ENCODE results near the gene RANBP2.
A peak's percentile ranks its signal among the peaks of the same experiment; 100 is the strongest.
"Not testable (repeated sequence)": the region's sequence is repeated elsewhere in the genome, so short reads cannot be mapped to it uniquely, and the experiment has no call there.

The RANBP2 gene

GRCh38 chr2:108767859-108768258, 48.6 kb downstream of the RANBP2 start:
- not testable (repeated sequence) for H3K4me1 ChIP-seq (ENCODE audit: control insufficient read depth, insufficient read depth, low read length, poor library complexity, severe bottlenecking); DNase-seq; H3K27me3 ChIP-seq (replicated peaks; ENCODE audit: control insufficient read depth, insufficient read depth, low read length, poor library complexity, severe bottlenecking); H3K9me3 ChIP-seq (ENCODE audit: control insufficient read depth, low read length); H3K4me3 ChIP-seq (ENCODE audit: insufficient read depth, low read depth, low read length, poor library complexity, severe bottlenecking); H3K27ac ChIP-seq (ENCODE audit: insufficient read depth, low read length, poor library complexity, severe bottlenecking)
- peaks cover 32% of the 10 kb centered on the region for H3K36me3 ChIP-seq (ENCODE audit: control insufficient read depth, insufficient read depth, low read length)

GRCh38 chr2:108776475-108776874, 57.2 kb downstream of the RANBP2 start:
- no peaks in the 10 kb centered on the region for H3K27me3 ChIP-seq (replicated peaks; ENCODE audit: control insufficient read depth, insufficient read depth, low read length, poor library complexity, severe bottlenecking)
- no peak for DNase-seq
- H3K27ac ChIP-seq (ENCODE audit: insufficient read depth, low read length, poor library complexity, severe bottlenecking), result no peak overlapping the region
- H3K36me3 ChIP-seq (ENCODE audit: control insufficient read depth, insufficient read depth, low read length), result peaks cover 68% of the 10 kb centered on the region
- no peaks in the 10 kb centered on the region for H3K9me3 ChIP-seq (ENCODE audit: control insufficient read depth, low read length)
- H3K4me1 ChIP-seq (ENCODE audit: control insufficient read depth, insufficient read depth, low read length, poor library complexity, severe bottlenecking), result no peaks in the 10 kb centered on the region
- H3K4me3 ChIP-seq (ENCODE audit: insufficient read depth, low read depth, low read length, poor library complexity, severe bottlenecking), result no peak overlapping the region

GRCh38 chr2:108778857-108779256, 59.6 kb downstream of the RANBP2 start:
- Histone ChIP-seq H3K4me3 (ENCODE audit: insufficient read depth, low read depth, low read length, poor library complexity, severe bottlenecking) (no peak overlapping the region), H3K4me1 (ENCODE audit: control insufficient read depth, insufficient read depth, low read length, poor library complexity, severe bottlenecking) (no peaks in the 10 kb centered on the region), H3K27me3 (replicated peaks; ENCODE audit: control insufficient read depth, insufficient read depth, low read length, poor library complexity, severe bottlenecking) (no peaks in the 10 kb centered on the region), H3K27ac (ENCODE audit: insufficient read depth, low read length, poor library complexity, severe bottlenecking) (no peak overlapping the region), H3K9me3 (ENCODE audit: control insufficient read depth, low read length) (no peaks in the 10 kb centered on the region), H3K36me3 (ENCODE audit: control insufficient read depth, insufficient read depth, low read length) (peaks cover 64% of the 10 kb centered on the region)
- no peak for DNase-seq

- H3K4me3 ChIP-seq (ENCODE audit: insufficient read depth, low read depth, low read length, poor library complexity, severe bottlenecking), result peak overlapping the region; percentile 59
Measured at GRCh38 chr2:108786008-108786353, 66.7 kb downstream of the RANBP2 start.

DNA sequence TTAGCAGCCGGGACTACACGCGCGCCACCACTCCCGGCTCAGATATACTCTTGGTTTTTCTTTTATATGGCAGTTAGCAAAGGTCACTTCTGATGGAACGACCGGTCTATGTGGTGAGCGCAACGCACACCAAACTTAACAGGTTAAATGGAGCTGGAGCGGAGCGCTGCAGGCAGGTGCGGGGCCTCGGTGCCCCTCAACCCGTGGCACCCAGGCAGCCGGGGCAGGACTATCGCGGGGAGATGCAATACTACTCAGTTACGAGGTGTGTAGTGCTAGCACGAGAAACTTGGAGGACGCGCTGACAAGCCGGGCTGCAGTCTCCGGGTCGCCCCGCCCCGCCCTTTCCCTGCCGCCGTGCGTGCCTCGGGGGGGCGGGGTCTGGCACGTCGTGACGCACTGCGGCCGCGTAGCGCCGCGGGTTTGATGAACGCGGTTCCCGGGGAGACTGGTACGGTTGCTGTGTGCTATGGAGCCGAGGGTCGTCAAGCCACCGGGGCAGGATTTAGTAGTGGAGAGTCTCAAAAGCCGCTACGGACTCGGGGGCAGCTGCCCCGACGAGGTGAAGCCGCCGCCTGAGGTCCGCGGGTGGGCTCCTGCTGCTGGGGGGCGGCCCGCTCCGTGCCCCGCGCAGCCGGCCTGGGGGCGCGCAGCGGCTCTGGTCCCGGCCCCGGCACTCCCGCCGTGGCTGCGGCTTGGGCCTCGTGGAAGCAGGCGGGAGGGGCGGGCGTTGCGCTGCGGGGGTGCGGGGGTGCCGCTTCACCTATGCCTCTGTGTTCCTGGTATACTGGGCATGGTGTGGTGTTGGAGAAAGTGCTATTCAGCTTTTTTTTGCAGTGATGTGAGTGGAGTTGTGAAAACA, 67.3 kb downstream of the RANBP2 start, which contains the start of gene CCDC138:
Gene CCDC138 (plus strand): TSS at position 418 of the 862 bp plus-strand sequence. CDS start 52 bp downstream, at position 470.
- Histone ChIP-seq H3K9me3 (ENCODE audit: control insufficient read depth, low read length) (no peaks in the 10 kb centered on the region), H3K27me3 (replicated peaks; ENCODE audit: control insufficient read depth, insufficient read depth, low read length, poor library complexity, severe bottlenecking) (no peaks in the 10 kb centered on the region), H3K27ac (ENCODE audit: insufficient read depth, low read length, poor library complexity, severe bottlenecking) (peak within 1 kb of the TSS; percentile 69), H3K36me3 (ENCODE audit: control insufficient read depth, insufficient read depth, low read length) (peaks cover 17% of the 10 kb centered on the region), H3K4me1 (ENCODE audit: control insufficient read depth, insufficient read depth, low read length, poor library complexity, severe bottlenecking) (no peaks in the 10 kb centered on the region), H3K4me3 (ENCODE audit: insufficient read depth, low read depth, low read length, poor library complexity, severe bottlenecking) (peak within 1 kb of the TSS; percentile 59)
- DNase-seq, result peak; percentile 71 to 81 (median 81)

More at GRCh38 chr2:108786008-108786353, 66.7 kb downstream of the RANBP2 start:
- DNase-seq, result no peak
- Histone ChIP-seq H3K9me3 (ENCODE audit: control insufficient read depth, low read length) (no peaks in the 10 kb centered on the region), H3K4me1 (ENCODE audit: control insufficient read depth, insufficient read depth, low read length, poor library complexity, severe bottlenecking) (no peaks in the 10 kb centered on the region), H3K27me3 (replicated peaks; ENCODE audit: control insufficient read depth, insufficient read depth, low read length, poor library complexity, severe bottlenecking) (no peaks in the 10 kb centered on the region), H3K36me3 (ENCODE audit: control insufficient read depth, insufficient read depth, low read length) (peaks cover 18% of the 10 kb centered on the region), H3K27ac (ENCODE audit: insufficient read depth, low read length, poor library complexity, severe bottlenecking) (peak overlapping the region; percentile 69)

DNA sequence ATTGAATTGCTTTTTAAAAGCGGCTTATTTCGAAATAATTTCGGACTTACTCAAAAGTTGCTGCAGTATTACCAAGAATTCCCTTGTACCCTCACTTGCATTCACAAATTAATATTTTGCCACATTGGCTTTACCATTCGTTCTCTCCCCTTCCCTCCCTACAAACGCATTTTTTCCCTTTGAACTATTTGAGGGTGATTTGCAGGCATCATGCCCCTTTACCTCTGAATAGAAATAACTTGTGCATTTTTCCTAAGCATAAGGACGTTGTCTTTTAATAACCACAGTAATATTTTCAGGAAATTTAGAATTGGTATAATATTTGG, 67.9 kb downstream of the RANBP2 start:
- peak overlapping the region; percentile 59 for H3K4me3 ChIP-seq (ENCODE audit: insufficient read depth, low read depth, low read length, poor library complexity, severe bottlenecking)
- H3K9me3 ChIP-seq (ENCODE audit: control insufficient read depth, low read length), result no peaks in the 10 kb centered on the region
- no peaks in the 10 kb centered on the region for H3K27me3 ChIP-seq (replicated peaks; ENCODE audit: control insufficient read depth, insufficient read depth, low read length, poor library complexity, severe bottlenecking)
- H3K27ac ChIP-seq (ENCODE audit: insufficient read depth, low read length, poor library complexity, severe bottlenecking), result peak overlapping the region; percentile 69
- no peaks in the 10 kb centered on the region for H3K4me1 ChIP-seq (ENCODE audit: control insufficient read depth, insufficient read depth, low read length, poor library complexity, severe bottlenecking)
- no peak for DNase-seq
- H3K36me3 ChIP-seq (ENCODE audit: control insufficient read depth, insufficient read depth, low read length), result peaks cover 12% of the 10 kb centered on the region

GRCh38 chr2:108803045-108803736, 83.9 kb downstream of the RANBP2 start:
- no peak for DNase-seq
- H3K36me3 ChIP-seq (ENCODE audit: control insufficient read depth, insufficient read depth, low read length), result peaks cover 3% of the 10 kb centered on the region
- H3K4me3 ChIP-seq (ENCODE audit: insufficient read depth, low read depth, low read length, poor library complexity, severe bottlenecking), result no peak overlapping the region
- no peak overlapping the region for H3K27ac ChIP-seq (ENCODE audit: insufficient read depth, low read length, poor library complexity, severe bottlenecking)
- no peaks in the 10 kb centered on the region for H3K27me3 ChIP-seq (replicated peaks; ENCODE audit: control insufficient read depth, insufficient read depth, low read length, poor library complexity, severe bottlenecking)
- no peaks in the 10 kb centered on the region for H3K9me3 ChIP-seq (ENCODE audit: control insufficient read depth, low read length)
- H3K4me1 ChIP-seq (ENCODE audit: control insufficient read depth, insufficient read depth, low read length, poor library complexity, severe bottlenecking), result no peaks in the 10 kb centered on the region

GRCh38 chr2:108805032-108805431, 85.8 kb downstream of the RANBP2 start:
- no peak overlapping the region for H3K27ac ChIP-seq (ENCODE audit: insufficient read depth, low read length, poor library complexity, severe bottlenecking)
- H3K4me1 ChIP-seq (ENCODE audit: control insufficient read depth, insufficient read depth, low read length, poor library complexity, severe bottlenecking), result no peaks in the 10 kb centered on the region
- no peaks in the 10 kb centered on the region for H3K27me3 ChIP-seq (replicated peaks; ENCODE audit: control insufficient read depth, insufficient read depth, low read length, poor library complexity, severe bottlenecking)
- no peaks in the 10 kb centered on the region for H3K9me3 ChIP-seq (ENCODE audit: control insufficient read depth, low read length)
- peaks cover 3% of the 10 kb centered on the region for H3K36me3 ChIP-seq (ENCODE audit: control insufficient read depth, insufficient read depth, low read length)
- no peak overlapping the region for H3K4me3 ChIP-seq (ENCODE audit: insufficient read depth, low read depth, low read length, poor library complexity, severe bottlenecking)
- DNase-seq, result no peak

GRCh38 chr2:108805782-108806181, 86.5 kb downstream of the RANBP2 start:
- Histone ChIP-seq H3K4me3 (ENCODE audit: insufficient read depth, low read depth, low read length, poor library complexity, severe bottlenecking) (no peak overlapping the region), H3K27me3 (replicated peaks; ENCODE audit: control insufficient read depth, insufficient read depth, low read length, poor library complexity, severe bottlenecking) (no peaks in the 10 kb centered on the region), H3K4me1 (ENCODE audit: control insufficient read depth, insufficient read depth, low read length, poor library complexity, severe bottlenecking) (no peaks in the 10 kb centered on the region), H3K9me3 (ENCODE audit: control insufficient read depth, low read length) (no peaks in the 10 kb centered on the region), H3K36me3 (ENCODE audit: control insufficient read depth, insufficient read depth, low read length) (peaks cover 3% of the 10 kb centered on the region), H3K27ac (ENCODE audit: insufficient read depth, low read length, poor library complexity, severe bottlenecking) (no peak overlapping the region)
- DNase-seq, result no peak

All from effector memory CD4-positive, alpha-beta T cell (primary cell).